Measurements from ENCODE around the gene AADACL2. TPM values are rescaled to one million over a fixed set of nuclear protein-coding genes. Genes with fewer than 3 reads are reported as not detected.

AADACL2 gene
- total and polyA plus RNA-seq, 9 of the 15 experiments (the other 6 are each of a cell fraction or from before 2014, with no cell fraction given): not detected

DNA sequence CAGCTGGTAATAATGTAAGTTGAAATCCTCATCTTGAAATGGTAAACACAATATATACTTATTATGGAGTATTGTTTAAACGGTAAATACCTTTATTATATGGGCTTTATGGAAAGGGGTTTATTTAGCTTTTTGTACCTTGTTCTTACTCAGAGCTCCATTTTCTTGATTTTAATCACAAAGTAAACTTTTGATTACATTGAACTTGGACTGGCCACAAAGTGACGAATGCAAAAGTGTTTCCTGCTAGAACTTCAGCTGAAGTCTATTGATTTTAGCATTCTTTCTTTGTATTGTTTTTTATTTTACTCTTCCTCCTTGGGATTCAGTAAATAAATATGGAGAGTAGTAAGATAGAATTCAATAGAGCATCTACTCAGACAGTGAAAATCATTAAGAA, 60.4 kb downstream of the AADACL2 start:
- DNase-seq (ENCODE audit: extremely low read depth in 1 of 4, low spot score in 3 of 4) (no peak), ATAC-seq (no peak), FAIRE-seq (no peak)
- ChIA-PET CTCF (ENCODE audit: low intra/inter-chr PET ratio) (no interaction called here), POLR2A (no interaction called here)
- TF ChIP-seq, protein P1, sequence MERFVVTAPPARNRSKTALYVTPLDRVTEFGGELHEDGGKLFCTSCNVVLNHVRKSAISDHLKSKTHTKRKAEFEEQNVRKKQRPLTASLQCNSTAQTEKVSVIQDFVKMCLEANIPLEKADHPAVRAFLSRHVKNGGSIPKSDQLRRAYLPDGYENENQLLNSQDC (CRISPR knock-in tag; IDR thresholded peaks at IDR 0.05): no peak
- TF ChIP-seq NEUROD1 (IDR thresholded peaks at IDR 0.05; ENCODE audit: borderline replicate concordance, low read depth, low read length, partially characterized antibody): no peak
- TF ChIP-seq RBM17 (IDR thresholded peaks at IDR 0.05; ENCODE audit: borderline replicate concordance, low read depth, low read length): no peak
- no peak for TF ChIP-seq SMARCE1 (IDR thresholded peaks at IDR 0.05)
- TF ChIP-seq, protein P2, sequence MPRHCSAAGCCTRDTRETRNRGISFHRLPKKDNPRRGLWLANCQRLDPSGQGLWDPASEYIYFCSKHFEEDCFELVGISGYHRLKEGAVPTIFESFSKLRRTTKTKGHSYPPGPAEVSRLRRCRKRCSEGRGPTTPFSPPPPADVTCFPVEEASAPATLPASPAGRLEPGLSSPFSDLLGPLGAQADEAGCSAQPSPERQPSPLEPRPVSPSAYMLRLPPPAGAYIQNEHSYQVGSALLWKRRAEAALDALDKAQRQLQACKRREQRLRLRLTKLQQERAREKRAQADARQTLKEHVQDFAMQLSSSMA (CRISPR knock-in tag; IDR thresholded peaks at IDR 0.05): no peak
- TF ChIP-seq, protein P3, sequence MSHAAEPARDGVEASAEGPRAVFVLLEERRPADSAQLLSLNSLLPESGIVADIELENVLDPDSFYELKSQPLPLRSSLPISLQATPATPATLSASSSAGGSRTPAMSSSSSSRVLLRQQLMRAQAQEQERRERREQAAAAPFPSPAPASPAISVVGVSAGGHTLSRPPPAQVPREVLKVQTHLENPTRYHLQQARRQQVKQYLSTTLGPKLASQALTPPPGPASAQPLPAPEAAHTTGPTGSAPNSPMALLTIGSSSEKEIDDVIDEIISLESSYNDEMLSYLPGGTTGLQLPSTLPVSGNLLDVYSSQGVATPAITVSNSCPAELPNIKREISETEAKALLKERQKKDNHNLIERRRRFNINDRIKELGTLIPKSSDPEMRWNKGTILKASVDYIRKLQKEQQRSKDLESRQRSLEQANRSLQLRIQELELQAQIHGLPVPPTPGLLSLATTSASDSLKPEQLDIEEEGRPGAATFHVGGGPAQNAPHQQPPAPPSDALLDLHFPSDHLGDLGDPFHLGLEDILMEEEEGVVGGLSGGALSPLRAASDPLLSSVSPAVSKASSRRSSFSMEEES (CRISPR knock-in tag; IDR thresholded peaks at IDR 0.05): no peak
- Histone ChIP-seq H3K27me3 (ENCODE audit: control insufficient read depth in 2 of 2, insufficient read depth in 2 of 2, low read length in 2 of 2) (no peaks in the 10 kb centered on the region), H3K36me3 (ENCODE audit: control insufficient read depth, insufficient read depth, low read length) (no peaks in the 10 kb centered on the region), H3K9ac (ENCODE audit: insufficient read depth in 1 of 2, low read depth in 2 of 2, low read length in 2 of 2) (no peak overlapping the region), H3K4me3 (no peak overlapping the region), H3K27ac (ENCODE audit: extremely low read depth, low read depth, low read length) (no peak overlapping the region), H3K79me2 (ENCODE audit: control insufficient read depth, insufficient read depth, low read length) (no peaks in the 10 kb centered on the region), H3K4me1 (replicated peaks in 1 of 2; ENCODE audit: control insufficient read depth in 2 of 2, insufficient read depth in 2 of 2, low read length in 2 of 2) (peaks cover 0 to 3% of the 10 kb centered on the region in 2 experiments; a peak in 1 of 5 replicates), H3K9me3 (replicated peaks; ENCODE audit: control insufficient read depth, insufficient read depth, low read depth, low read length) (peaks cover 2% of the 10 kb centered on the region; the same call in 1 of the 2 replicates), H2AFZ (ENCODE audit: low read depth, low read length) (no peak overlapping the region), H3K9me1 (ENCODE audit: control insufficient read depth, insufficient read depth, low read length) (no peaks in the 10 kb centered on the region), H4K20me1 (replicated peaks; ENCODE audit: control insufficient read depth, insufficient read depth, low read length) (no peaks in the 10 kb centered on the region), H3K4me2 (ENCODE audit: insufficient read depth, low read length) (no peak overlapping the region)
- intact Hi-C loops (cut with micrococcal nuclease) (no loop called here), in situ Hi-C loops (cut with MboI) (no loop called here)
- BruUV-seq (replicated peaks): no TSS peak
- WGBS (ENCODE audit: insufficient coverage, low coverage, missing lambda C conversion rate): 26% methylated on average over 2 of the region's 2 CpGs
